Esophagus squamous epithelium (tissue), 4 donors: Measurements from ENCODE around the gene IL19.

Experiments
- CTCF ChIP-seq, 6 experiments: fragments of 450-650 bp in 4 of 6; fragments of 200-600 bp in 2 of 6; sonication (generic) in 2 of 6; IDR thresholded peaks; one replicate each; pipeline ENCODE4 v1.5.1; 2016 to 2019; ENCODE audit warnings: antibody characterized with exemption in 6 of 6, mild to moderate bottlenecking in 4 of 6, moderate library complexity in 4 of 6
- POLR2A ChIP-seq, 4 donors: fragments of 450-650 bp; IDR thresholded peaks; one replicate each; pipeline ENCODE4 v1.6.1; 2017; ENCODE audit warnings: antibody characterized with exemption in 4 of 4, mild to moderate bottlenecking in 4 of 4, moderate library complexity in 3 of 4

- TF ChIP-seq CTCF (IDR thresholded peaks at IDR 0.05) (no peak), POLR2A (IDR thresholded peaks at IDR 0.05) (no peak)
Observed at GRCh38 chr1:206790502-206791250, 20.1 kb downstream of the IL19 start.
